MM.1S (cell line): ENCODE results near the gene LHB.
"Not testable (repeated sequence)": the region's sequence is repeated elsewhere in the genome, so short reads cannot be mapped to it uniquely, and the experiment has no call there.

Source experiments
- DNase-seq: peaks from one replicate; pipeline ENCODE4 v3.0.0-alpha.2; 2015
- H2AFZ ChIP-seq: fragments of 300-600 bp; sonication (generic); 2 replicates; pipeline ENCODE4 v1.6.0; 2016; ENCODE audit warnings: antibody characterized with exemption, low read length
- H3F3A ChIP-seq: fragments of 300-600 bp; sonication (generic); 2 replicates; pipeline ENCODE4 v1.6.1; 2016; ENCODE audit warnings: mild to moderate bottlenecking, antibody characterized with exemption, low read length, moderate library complexity, mixed read lengths; ENCODE audit not compliant: insufficient read depth
- H3K27ac ChIP-seq: fragments of 300-600 bp; sonication (generic); 2 replicates; pipeline ENCODE4 v1.5.1; 2016; ENCODE audit warnings: mild to moderate bottlenecking, low read length
- H3K27me3 ChIP-seq: fragments of 300-600 bp; sonication (generic); replicated peaks from 2 replicates; pipeline ENCODE4 v1.6.0; 2016; ENCODE audit warnings: low read length; ENCODE audit not compliant: insufficient read depth
- H3K36me3 ChIP-seq: fragments of 300-600 bp; sonication (generic); replicated peaks from 2 replicates; pipeline ENCODE4 v1.6.1; 2016; ENCODE audit warnings: mild to moderate bottlenecking, low read length, mixed read lengths; ENCODE audit not compliant: insufficient read depth
- H3K4me1 ChIP-seq: fragments of 300-600 bp; sonication (generic); 2 replicates; pipeline ENCODE4 v1.6.1; 2016; ENCODE audit warnings: low read length, mixed read lengths
- H3K4me2 ChIP-seq: fragments of 300-600 bp; sonication (generic); 2 replicates; pipeline ENCODE4 v1.6.0; 2016; ENCODE audit warnings: low read depth, low read length
- H3K4me3 ChIP-seq: fragments of 300-600 bp; sonication (generic); 2 replicates; pipeline ENCODE4 v1.5.1; 2016; ENCODE audit warnings: low read length, mixed read lengths
- H3K79me2 ChIP-seq: fragments of 300-600 bp; sonication (generic); 2 replicates; pipeline ENCODE4 v1.6.1; 2016; ENCODE audit warnings: mixed run types, low read length, mixed read lengths
- H3K9ac ChIP-seq: fragments of 300-600 bp; sonication (generic); 2 replicates; pipeline ENCODE4 v1.6.1; 2016; ENCODE audit warnings: low read length, mixed read lengths
- H3K9me2 ChIP-seq: fragments of 300-600 bp; sonication (generic); replicated peaks from 2 replicates; pipeline ENCODE4 v1.6.1; 2016; ENCODE audit warnings: mild to moderate bottlenecking, low read length, mixed read lengths; ENCODE audit not compliant: insufficient read depth
- H3K9me3 ChIP-seq: fragments of 300-600 bp; sonication (generic); replicated peaks from 2 replicates; pipeline ENCODE4 v1.6.1; 2016; ENCODE audit warnings: mild to moderate bottlenecking, low read length, mixed read lengths; ENCODE audit not compliant: insufficient read depth
- H4K20me1 ChIP-seq: fragments of 300-600 bp; sonication (generic); 2 replicates; pipeline ENCODE4 v1.6.1; 2016; ENCODE audit warnings: mild to moderate bottlenecking, low read length, moderate library complexity, mixed read lengths; ENCODE audit not compliant: insufficient read depth
- CTCF ChIP-seq: fragments of 300-600 bp; sonication (generic); IDR thresholded peaks from 2 replicates; pipeline ENCODE4 v1.5.1; 2016; ENCODE audit warnings: antibody characterized with exemption, low read length, mixed read lengths
- EZH2 ChIP-seq: fragments of 300-600 bp; sonication (generic); optimal IDR thresholded peaks from 2 replicates; pipeline ENCODE3; 2017; ENCODE audit warnings: low read depth, mild to moderate bottlenecking, antibody characterized with exemption, low read length, mixed read lengths
- EZH2phosphoT487 ChIP-seq: fragments of 300-600 bp; sonication (generic); IDR thresholded peaks from 2 replicates; pipeline ENCODE4 v1.6.1; 2018; ENCODE audit warnings: antibody characterized with exemption, low read length

LHB gene

GRCh38 chr19:49019242-49019932, 2.5 kb upstream of the LHB start:
- DNase-seq, result no peak
- Histone ChIP-seq H3K9me2 (no peaks in the 10 kb centered on the region), H3K9me3 (no peaks in the 10 kb centered on the region), H3K4me2 (peak overlapping the region; percentile 94; the same call in 1 of the 2 replicates), H3K9ac (no peak overlapping the region), H3F3A (no peaks in the 10 kb centered on the region), H3K27ac (no peak overlapping the region), H4K20me1 (no peaks in the 10 kb centered on the region), H3K79me2 (no peaks in the 10 kb centered on the region), H3K4me3 (no peak overlapping the region), H3K4me1 (no peaks in the 10 kb centered on the region), H2AFZ (no peak overlapping the region), H3K27me3 (peaks cover 34% of the 10 kb centered on the region), H3K36me3 (no peaks in the 10 kb centered on the region)
- TF ChIP-seq EZH2 (no peak), CTCF (peak; percentile 13; the same call in 1 of the 2 replicates)

GRCh38 chr19:49018388-49019241, 1.7 kb upstream of the LHB start:
- peaks cover 34% of the 10 kb centered on the region for H3K27me3 ChIP-seq
- not testable (repeated sequence) for DNase-seq, H3K79me2 ChIP-seq, H3K36me3 ChIP-seq, H3F3A ChIP-seq, H3K9me2 ChIP-seq, H3K4me1 ChIP-seq, H3K9me3 ChIP-seq, H4K20me1 ChIP-seq, H3K27ac ChIP-seq
- H3K4me3 ChIP-seq, result peak overlapping the region; percentile 56
- peak overlapping the region; percentile 25; the same call in 1 of the 2 replicates for H3K9ac ChIP-seq
- 0 out of 2 replicates have a peak overlapping the region, but pooled peaks have one; percentile 20 for H2AFZ ChIP-seq
- H3K4me2 ChIP-seq, result peak overlapping the region; percentile 94

GRCh38 chr19:49017666-49018351, 918 bp upstream of the LHB start:
- Histone ChIP-seq H3K27me3 (peaks cover 34% of the 10 kb centered on the region), H3K79me2 (no peaks in the 10 kb centered on the region), H3K27ac (no peak overlapping the region), H3F3A (no peaks in the 10 kb centered on the region), H3K9me2 (no peaks in the 10 kb centered on the region), H2AFZ (0 out of 2 replicates have a peak overlapping the region, but pooled peaks have one; percentile 11), H3K9ac (no peak overlapping the region; the same call in 1 of the 2 replicates), H4K20me1 (no peaks in the 10 kb centered on the region), H3K4me2 (peak overlapping the region; percentile 94), H3K4me3 (peak overlapping the region; percentile 56), H3K9me3 (no peaks in the 10 kb centered on the region), H3K36me3 (no peaks in the 10 kb centered on the region), H3K4me1 (no peaks in the 10 kb centered on the region)
- TF ChIP-seq CTCF (peak; percentile 56), EZH2 (no peak), EZH2phosphoT487 (no peak)
- DNase-seq, result peak; percentile 54
